SU-DHL-6 (cell line): ENCODE measurements around the gene SLC4A5.

Experiments used
- H2AFZ ChIP-seq: fragments of 200-600 bp; sonication (generic); 2 replicates; pipeline ENCODE4 v1.6.1; 2014; ENCODE audit warnings: low read depth, mild to moderate bottlenecking, moderate library complexity, mixed read lengths, antibody characterized with exemption, low read length; ENCODE audit not compliant: severe bottlenecking
- H3F3A ChIP-seq: fragments of 200-600 bp; shearing (Covaris generic); 2 replicates; pipeline ENCODE4 v1.6.0; 2016; ENCODE audit warnings: antibody characterized with exemption, mild to moderate bottlenecking; ENCODE audit not compliant: insufficient read depth
- H3K27ac ChIP-seq: fragments of 200-600 bp; sonication (generic); 2 replicates; pipeline ENCODE4 v1.5.1; 2016; ENCODE audit warnings: low read depth, mild to moderate bottlenecking, low read length, moderate library complexity, mixed read lengths
- H3K27me3 ChIP-seq: fragments of 200-600 bp; sonication (generic), shearing (Covaris generic); 2 replicates; pipeline ENCODE4 v1.6.0; 2014; ENCODE audit warnings: mild to moderate bottlenecking, low read length
- H3K36me3 ChIP-seq: fragments of 200-600 bp; sonication (generic); 2 replicates; pipeline ENCODE4 v1.6.1; 2014; ENCODE audit warnings: mild to moderate bottlenecking, low read length, mixed read lengths
- H3K4me2 ChIP-seq: fragments of 300-600, 200-600 bp; shearing (Covaris generic), sonication (generic); 2 replicates; pipeline ENCODE4 v1.6.0; 2014; ENCODE audit warnings: low read length, low read depth, mild to moderate bottlenecking; ENCODE audit not compliant: poor library complexity, severe bottlenecking
- H3K4me3 ChIP-seq: fragments of 200-600 bp; sonication (generic); 2 replicates; pipeline ENCODE4 v1.5.1; 2014; ENCODE audit warnings: antibody characterized with exemption, low read length, mild to moderate bottlenecking, mixed read lengths; ENCODE audit not compliant: insufficient read depth, poor library complexity, severe bottlenecking
- H3K79me2 ChIP-seq: fragments of 200-600 bp; sonication (generic); 2 replicates; pipeline ENCODE4 v1.6.1; 2014; ENCODE audit warnings: mild to moderate bottlenecking, low read length, moderate library complexity; ENCODE audit not compliant: insufficient read depth
- H3K9ac ChIP-seq: fragments of 200-600 bp; sonication (generic); 2 replicates; pipeline ENCODE4 v1.7.0; 2014; ENCODE audit warnings: mild to moderate bottlenecking, low read length
- H3K9me2 ChIP-seq: fragments of 200-600 bp; sonication (generic); replicated peaks from 2 replicates; pipeline ENCODE4 v1.6.1; 2014; ENCODE audit warnings: low read length; ENCODE audit not compliant: insufficient read depth
- H3K9me3 ChIP-seq: fragments of 200-600 bp; sonication (generic); 2 replicates; pipeline ENCODE4 v1.6.1; 2014; ENCODE audit warnings: low read length, mixed read lengths; ENCODE audit not compliant: insufficient read depth
- H4K20me1 ChIP-seq: fragments of 200-600 bp; sonication (generic); 2 replicates; pipeline ENCODE4 v1.6.1; 2014; ENCODE audit warnings: low read depth, mild to moderate bottlenecking, antibody characterized with exemption, low read length, moderate library complexity, mixed read lengths
- CTCF ChIP-seq: fragments of 200-600 bp; sonication (generic); IDR thresholded peaks from one replicate; pipeline ENCODE4 v1.5.1; 2017; ENCODE audit warnings: antibody characterized with exemption, mild to moderate bottlenecking, low read length, moderate library complexity; ENCODE audit not compliant: insufficient read depth, poor library complexity, severe bottlenecking
- EZH2phosphoT487 ChIP-seq: fragments of 200-600 bp; sonication (generic), shearing (Covaris generic); conservative IDR thresholded peaks from 2 replicates; pipeline ENCODE4 v1.6.1; 2018; ENCODE audit warnings: mild to moderate bottlenecking, antibody characterized with exemption, low read length, moderate library complexity, mixed read lengths

Gene SLC4A5

GRCh38 chr2:74349889-74350288, 6.7 kb upstream of the SLC4A5 start:
- TF ChIP-seq EZH2phosphoT487 (no peak), CTCF (no peak)
- Histone ChIP-seq H3K27ac (no peak overlapping the region), H3K9me2 (no peaks in the 10 kb centered on the region), H3K36me3 (no peaks in the 10 kb centered on the region), H2AFZ (no peak overlapping the region), H4K20me1 (no peaks in the 10 kb centered on the region), H3K9me3 (no peaks in the 10 kb centered on the region), H3F3A (no peaks in the 10 kb centered on the region), H3K79me2 (no peaks in the 10 kb centered on the region), H3K9ac (no peak overlapping the region), H3K4me2 (no peak overlapping the region), H3K4me3 (no peak overlapping the region), H3K27me3 (no peaks in the 10 kb centered on the region)

GRCh38 chr2:74347742-74348141, 4.5 kb upstream of the SLC4A5 start:
- no peaks in the 10 kb centered on the region for H4K20me1 ChIP-seq
- no peaks in the 10 kb centered on the region for H3F3A ChIP-seq
- no peak overlapping the region for H3K4me3 ChIP-seq
- no peaks in the 10 kb centered on the region for H3K79me2 ChIP-seq
- no peak overlapping the region for H3K4me2 ChIP-seq
- H2AFZ ChIP-seq = no peak overlapping the region
- H3K9me2 ChIP-seq = no peaks in the 10 kb centered on the region
- H3K9ac ChIP-seq = no peak overlapping the region
- no peak for TF ChIP-seq CTCF
- TF ChIP-seq EZH2phosphoT487 = no peak
- H3K27ac ChIP-seq = no peak overlapping the region
- H3K9me3 ChIP-seq = no peaks in the 10 kb centered on the region
- H3K36me3 ChIP-seq = no peaks in the 10 kb centered on the region
- H3K27me3 ChIP-seq = no peaks in the 10 kb centered on the region

- Histone ChIP-seq H3K79me2 (no peaks in the 10 kb centered on the region), H3K27me3 (no peaks in the 10 kb centered on the region), H3K9me2 (no peaks in the 10 kb centered on the region), H3K4me2 (no peak overlapping the region), H3F3A (no peaks in the 10 kb centered on the region), H2AFZ (no peak overlapping the region), H3K9me3 (no peaks in the 10 kb centered on the region), H4K20me1 (no peaks in the 10 kb centered on the region), H3K9ac (no peak overlapping the region), H3K36me3 (no peaks in the 10 kb centered on the region), H3K4me3 (no peak overlapping the region), H3K27ac (no peak overlapping the region)
- TF ChIP-seq EZH2phosphoT487 (no peak), CTCF (no peak)
These were observed 4.1 kb upstream of the SLC4A5 start for GRCh38 chr2:74347303-74347702.
